ENCODE data around the gene MGST3.
"Not testable (repeated sequence)": the region's sequence is repeated elsewhere in the genome, so short reads cannot be mapped to it uniquely, and the experiment has no call there.

MGST3 gene

DNA sequence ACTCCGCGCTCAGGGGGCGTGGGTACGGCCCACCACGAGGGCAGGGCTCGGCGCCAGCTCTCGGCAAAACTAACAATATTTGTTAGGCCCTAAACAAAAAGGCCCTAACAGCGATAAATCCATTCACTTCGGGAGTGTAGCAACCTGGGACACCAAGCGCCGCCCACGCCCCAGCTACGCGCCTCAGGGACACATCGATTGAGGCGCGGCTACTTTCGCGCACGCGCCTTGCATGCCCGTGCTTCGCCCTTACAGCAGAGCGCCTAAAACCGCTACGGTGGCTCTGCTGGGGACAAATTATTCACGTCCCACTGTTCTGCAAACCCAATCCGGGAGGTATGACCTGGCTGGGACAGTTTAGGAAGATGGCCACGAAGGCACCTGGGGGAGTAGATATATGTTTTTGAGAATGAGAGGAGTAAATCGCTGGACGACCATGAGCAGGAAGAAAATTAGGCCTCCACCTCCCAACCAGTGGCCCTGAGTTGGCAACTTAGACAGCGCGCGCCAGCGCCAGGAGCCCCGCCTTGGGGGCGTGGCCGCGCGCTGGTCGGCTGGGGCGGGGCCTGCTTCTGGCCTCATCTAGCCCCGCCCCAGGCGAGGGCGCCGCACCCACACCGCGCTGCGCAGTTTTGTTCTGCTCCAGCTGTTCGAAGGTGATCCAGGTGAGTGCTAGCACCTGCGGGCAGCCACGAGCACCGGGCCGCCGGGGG lies at the start of gene MGST3:
MGST3 (plus strand) TSS at position 606 of the 713 bp plus-strand sequence. CDS start 18,614 bp downstream, outside the sequence.
- peak; percentile 91 for DNase-seq (ENCODE audit: low read depth)

DNA sequence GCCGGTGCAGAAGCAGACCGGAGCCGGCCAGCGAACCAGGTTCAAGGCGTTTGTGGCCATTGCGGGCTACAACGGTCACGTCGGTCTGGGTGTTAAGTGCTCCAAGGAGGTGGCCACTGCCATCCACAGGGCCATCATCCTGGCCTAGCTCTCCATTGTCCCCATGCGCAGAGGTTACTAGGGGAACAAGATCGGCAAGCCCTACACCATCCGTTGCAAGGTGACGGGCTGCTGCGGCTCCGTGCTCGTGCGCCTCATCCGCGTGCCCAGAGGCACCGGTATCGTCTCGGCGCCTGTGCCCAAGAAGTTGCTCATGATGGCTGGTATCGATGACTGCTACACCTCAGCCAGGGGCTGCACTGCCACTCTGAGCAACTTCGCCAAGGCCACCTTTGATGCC lies 49.1 kb upstream of the MGST3 start:
- no peak for DNase-seq (ENCODE audit: low read depth)

DNA sequence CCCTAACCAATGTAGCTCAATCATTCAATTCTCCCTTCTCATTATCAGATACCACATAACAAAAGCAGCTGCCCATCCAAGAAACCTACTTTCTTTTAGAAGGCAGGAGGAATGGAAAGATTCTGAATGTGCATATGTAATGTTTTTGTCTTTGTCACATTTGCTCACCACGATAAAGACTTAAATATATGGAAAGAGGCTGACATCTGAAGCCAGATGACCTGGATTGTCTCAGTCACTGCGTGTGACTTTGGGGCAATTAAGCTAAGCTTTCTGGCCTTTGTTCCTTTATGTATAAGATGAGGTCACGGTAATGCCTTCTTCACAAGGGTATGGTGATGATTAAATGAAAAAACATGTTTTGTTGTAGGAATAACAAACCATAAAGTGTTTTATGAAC lies 44.6 kb upstream of the MGST3 start:
- DNase-seq (ENCODE audit: low read depth) = no peak

DNA sequence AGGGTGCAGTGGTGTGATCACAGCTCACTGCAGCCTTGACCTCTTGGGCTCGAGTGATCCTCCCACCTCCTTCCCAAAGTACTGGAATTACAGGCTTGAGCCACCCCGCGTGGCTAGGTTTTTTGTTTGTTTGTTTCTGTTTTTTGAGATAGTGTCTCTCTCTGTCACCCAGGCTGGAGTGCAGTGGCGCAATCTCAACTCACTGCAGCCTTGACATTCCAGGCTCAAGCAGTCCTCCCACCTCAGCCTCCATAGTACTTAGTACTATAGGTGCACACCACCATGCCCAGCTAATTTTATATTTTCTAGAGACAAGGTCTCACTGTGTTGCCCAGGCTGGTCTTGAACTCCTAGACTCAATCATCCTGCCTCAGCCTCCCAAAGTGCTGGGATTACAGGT lies 39.6 kb upstream of the MGST3 start:
- not testable (repeated sequence) for DNase-seq (ENCODE audit: low read depth)

DNA sequence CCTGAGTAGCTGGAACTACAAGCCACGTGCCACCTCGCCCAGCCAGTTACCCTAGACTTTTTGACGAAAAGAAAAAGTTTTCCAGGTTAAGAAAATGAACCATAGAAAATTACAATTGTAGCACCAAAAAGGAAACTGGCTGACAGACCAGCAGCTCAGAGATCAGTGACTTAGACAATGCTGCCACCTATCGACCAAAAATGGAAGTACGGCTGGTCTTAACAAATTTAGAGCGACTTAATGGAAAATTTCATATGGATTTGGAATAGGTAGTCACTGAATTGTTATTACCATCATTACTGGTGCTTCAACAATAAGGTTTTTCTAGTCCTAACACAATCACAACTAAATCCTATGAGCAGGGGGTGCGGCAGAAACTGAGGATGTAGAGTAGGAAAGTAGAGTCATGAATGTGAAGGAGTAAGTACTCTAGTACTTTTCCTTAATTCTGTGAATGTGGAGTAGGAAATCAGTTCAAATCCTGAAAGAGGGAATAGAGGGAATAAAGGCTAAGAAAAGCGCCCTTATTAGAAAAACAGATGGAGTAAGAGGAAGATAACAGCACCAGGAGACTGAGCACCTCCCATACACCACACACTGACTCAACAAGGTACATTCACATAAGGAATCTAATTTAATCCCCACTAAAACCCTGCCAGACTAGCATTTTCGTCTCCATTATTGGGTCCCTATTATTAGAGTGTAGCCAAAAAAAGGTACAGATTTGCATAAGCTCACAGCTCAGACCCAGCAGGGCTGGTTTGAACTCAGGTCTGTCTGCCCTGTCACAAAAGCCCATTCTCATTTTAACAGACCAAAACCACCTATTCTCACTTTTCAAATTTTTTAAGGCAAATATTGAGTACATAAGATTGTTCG lies 37.9 kb upstream of the MGST3 start:
- peak; percentile 41 for DNase-seq (ENCODE audit: low read depth)

DNA sequence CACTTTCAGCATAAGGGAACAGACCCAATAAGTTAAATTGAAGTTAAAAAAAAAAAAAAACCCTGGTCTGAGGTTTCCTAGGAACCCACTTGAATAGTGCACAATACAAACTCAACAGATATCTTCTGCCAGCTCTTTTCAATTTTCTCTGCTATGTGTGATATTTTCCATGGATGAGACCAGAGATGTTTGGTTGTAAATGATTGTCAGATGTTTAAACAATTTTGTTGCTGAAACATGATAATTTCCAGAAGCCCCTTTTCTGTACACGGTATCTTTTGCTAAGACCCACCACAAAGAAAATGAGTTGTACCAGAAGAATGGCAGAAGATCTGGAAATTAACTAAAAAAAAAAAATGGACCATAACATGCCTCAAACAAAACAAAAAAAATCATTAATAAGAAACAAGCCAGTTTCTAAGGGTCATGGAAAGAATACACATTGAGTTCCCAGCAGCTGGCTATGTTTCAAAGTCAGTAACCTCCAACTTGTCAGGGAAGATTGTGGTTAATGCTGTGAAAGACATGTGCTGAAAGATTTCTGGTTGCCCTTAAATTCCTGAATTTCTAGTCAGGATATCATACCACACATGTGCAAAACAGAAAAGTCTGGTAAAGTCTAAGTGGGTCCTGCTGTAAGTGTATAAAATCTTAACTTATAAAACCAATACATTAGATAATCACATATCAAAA lies 35.6 kb upstream of the MGST3 start:
- DNase-seq (ENCODE audit: low read depth) = no peak

DNA sequence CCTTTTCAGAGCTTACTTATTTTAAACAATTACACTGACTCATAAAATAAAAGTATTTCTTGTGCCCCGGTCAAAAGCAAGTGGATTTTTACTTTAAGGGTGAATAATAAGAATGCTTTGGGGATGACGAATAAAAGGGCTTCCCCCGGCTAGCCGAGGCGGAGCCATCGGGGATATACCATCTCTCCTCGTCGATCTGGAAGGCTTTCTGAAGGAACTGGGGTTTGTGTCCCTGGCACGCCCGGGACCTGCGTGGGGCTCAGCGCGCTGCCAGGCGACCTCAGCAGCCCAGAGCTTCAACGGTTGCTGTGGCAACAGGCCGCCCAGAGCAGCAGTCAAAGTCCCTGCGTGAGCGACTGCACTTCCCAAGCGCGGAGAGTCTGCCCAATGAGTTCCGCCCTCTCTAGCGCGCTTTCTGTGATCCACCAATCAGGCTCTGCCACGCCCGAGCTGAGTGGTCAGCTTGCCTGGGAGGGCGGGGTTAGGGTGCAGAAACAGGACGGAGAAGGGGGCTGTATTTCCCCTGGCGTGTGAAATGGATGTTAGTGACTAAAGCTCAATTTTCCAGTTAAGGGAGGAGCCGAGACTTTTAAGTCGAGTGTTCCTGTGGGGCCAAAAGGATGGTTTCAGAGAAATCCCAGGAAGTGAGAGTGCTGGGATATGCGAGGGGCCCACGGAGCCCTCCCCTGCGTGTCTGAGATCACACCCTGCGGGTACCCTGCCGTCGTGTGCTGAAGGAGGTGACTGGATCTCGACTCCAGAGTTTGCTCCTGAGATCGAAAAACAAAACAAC lies 33.0 kb upstream of the MGST3 start:
- peak; percentile 90 for DNase-seq (ENCODE audit: low read depth)

DNA sequence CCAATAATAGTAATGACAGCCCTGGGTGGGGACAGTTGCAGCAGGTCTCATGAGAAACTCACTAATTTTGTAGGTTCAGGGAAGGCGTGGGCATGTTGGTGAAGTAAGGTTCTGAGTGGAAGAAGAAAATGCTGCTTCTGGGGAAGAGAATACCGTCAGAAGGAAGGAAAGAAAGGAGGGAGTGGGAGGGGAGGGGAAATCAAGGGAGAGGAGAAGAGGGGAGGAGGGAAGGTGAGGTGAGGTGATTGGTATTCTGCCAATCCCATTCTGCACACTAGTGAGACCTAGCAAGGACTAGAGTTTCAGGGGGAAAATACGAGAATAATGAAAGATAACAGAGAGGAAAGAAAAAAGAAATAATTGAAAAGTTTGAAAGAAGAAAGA lies 32.4 kb upstream of the MGST3 start:
- no peak for DNase-seq (ENCODE audit: low read depth)

DNA sequence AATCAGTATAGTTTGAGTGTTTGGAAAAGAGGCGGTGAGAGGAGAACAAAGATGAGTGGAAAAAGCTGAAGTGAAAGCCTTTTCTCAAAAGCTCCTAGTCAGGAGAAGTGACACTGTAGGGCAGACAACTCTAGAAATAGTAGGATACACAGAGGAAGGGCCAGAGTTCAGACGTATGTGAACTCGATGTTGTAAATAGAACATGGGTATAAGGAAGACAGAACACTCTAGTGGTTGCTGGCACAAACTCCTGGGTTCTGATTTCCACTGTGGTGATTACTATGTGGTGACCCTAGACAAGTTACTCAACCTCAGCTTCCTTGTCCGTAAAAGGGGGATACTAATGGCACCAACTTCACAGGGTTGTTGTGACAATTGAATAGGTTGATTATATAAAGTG lies 30.2 kb upstream of the MGST3 start:
- DNase-seq (ENCODE audit: low read depth) = no peak

DNA sequence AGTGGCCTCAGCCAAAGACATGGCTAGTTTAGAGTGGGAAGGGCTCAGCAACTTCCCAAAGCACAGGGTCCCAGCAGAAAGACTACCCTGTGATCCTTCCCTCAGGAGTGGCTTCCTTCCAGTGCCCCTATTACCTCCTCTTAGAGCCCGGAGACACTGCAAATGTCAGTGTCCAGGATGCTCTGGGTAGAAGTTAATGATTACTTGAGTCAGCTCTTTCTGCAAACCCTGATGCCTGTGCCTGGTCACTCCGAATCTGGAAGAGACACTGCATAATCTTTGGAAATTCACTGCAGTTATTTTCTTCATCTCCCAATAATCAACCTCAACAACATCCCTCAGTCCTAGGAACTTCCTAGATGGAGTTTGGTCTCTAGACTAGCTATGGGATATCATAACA lies 27.2 kb upstream of the MGST3 start:
- no peak for DNase-seq (ENCODE audit: low read depth)

DNA sequence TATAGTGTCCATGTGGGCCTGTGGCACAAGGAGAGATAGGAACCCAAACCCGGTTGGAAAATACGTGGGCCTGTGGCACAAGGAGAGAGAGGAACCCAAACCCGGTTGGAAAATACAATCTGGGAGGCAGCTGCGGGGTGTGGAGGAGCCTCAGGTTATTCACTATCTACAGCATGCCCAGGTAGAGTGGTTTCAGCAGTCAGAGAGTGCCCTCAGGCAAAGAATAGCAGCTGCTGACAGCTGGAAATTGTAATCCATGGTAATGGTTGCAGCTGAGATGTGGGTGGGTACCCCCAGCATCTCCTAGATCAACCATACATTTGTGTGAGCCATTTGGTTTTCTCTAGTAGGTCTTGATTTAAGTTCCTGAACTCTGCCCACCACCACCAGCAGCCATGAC lies 25.8 kb upstream of the MGST3 start:
- no peak for DNase-seq (ENCODE audit: low read depth)

DNA sequence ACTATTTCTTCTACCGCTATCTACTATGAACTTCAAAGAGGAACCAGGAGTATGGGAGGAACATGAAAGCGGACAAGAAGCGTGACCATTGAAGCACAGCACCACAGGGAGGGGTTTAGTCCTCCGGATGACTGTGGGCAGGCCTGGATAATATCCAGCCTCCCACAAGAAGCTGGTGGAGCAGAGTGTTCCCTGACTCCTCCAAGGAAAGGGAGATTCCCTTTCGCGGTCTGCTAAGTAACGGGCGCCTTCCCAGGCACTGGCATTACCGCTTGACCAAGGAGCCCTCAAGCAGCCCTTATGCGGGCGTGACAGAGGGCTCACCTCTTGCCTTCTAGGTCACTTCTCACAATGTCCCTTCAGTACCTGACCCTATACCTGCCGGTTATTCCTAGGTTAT lies 24.4 kb upstream of the MGST3 start:
- not testable (repeated sequence) for DNase-seq (ENCODE audit: low read depth)

DNA sequence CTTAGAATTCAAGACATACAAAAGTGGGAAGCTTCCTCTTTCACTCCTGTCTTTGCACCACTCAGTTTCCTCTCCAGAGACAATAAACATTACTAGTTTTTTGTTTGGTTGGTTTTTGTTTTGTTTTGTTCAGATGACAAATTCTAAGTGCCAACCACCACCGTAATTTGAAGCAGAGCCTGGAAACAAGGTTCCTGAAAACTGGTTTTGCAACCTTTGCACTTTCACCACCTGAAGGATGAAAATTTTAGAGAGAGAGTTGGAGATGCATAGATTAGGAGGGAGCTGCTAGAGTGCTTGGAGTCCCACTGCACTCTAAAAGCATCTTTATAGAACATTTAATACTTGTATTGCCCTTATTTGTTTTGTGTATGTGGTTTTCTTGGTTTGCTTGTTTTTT lies 20.2 kb upstream of the MGST3 start:
- no peak for DNase-seq (ENCODE audit: low read depth)

DNA sequence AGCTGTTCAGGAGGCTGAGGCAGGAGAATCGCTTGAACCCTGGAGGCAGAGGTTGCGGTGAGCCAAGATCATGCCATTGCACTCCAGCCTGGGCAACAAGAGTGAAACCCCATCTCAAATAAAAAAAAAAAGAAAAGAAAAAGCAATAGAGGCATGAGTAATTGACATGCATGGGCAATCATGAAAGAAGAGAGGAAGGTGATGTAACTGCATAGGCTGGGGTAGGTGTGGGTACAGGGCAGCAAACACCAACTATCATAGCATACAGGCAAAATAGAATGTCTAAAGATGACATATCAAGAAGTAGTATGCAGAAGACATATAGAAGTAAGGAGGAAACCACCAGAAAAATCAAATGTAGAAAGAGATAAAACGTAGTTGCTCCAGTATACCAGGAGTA lies 19.0 kb upstream of the MGST3 start:
- DNase-seq (ENCODE audit: low read depth) = no peak

DNA sequence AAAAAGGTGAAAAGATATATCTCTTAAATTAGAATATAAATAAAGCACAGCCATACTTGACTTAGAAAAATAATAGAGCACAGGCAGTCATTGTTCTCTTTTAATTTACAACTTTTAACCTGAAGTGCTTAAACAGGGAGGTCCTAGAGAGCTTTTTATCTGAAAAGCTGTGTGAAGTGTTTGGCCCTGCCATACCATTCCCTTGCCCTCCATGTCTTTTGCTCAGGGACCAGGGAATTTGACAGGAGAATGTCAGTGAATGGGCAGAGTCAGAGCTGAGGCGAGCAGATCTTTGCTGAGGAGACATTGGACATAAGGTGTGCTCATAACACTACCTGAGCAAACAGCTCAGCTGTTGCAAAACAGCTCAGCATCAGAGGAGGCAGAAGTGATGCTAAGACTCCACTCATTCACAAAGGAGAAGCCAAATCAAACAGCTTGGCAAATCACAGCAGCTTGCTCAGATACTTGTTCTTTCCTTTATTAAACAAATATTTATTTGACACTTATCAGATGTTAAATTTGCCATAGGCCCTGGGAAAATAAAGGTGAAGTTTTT lies 14.9 kb upstream of the MGST3 start:
- DNase-seq (ENCODE audit: low read depth) = no peak

DNA sequence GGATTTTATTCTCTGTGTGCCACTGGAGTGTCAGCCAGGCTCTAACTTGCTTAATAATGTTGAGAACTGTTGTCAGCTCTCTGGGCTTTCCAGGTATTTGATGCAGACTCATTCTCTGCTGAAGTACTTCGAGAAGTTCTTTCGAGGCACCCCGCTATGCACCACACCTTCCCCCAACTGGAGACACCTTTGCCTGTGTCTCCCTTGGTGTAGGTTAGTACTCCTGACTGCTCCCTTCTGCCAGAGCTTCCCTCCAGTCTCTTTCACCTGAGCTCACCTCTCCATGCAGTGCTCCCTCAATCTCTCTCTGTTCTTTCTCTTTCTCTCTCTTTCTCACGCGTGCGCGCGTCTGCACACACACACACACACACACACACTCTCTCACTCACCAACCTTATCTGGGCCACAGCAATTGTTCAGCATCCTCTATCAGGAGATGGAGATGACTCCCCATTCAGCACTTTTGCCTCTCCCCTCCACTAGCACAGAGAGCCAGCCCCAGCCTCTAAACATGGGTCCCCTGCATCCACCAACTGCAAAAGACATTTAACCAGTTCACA lies 14.0 kb upstream of the MGST3 start:
- no peak for DNase-seq (ENCODE audit: low read depth)

DNA sequence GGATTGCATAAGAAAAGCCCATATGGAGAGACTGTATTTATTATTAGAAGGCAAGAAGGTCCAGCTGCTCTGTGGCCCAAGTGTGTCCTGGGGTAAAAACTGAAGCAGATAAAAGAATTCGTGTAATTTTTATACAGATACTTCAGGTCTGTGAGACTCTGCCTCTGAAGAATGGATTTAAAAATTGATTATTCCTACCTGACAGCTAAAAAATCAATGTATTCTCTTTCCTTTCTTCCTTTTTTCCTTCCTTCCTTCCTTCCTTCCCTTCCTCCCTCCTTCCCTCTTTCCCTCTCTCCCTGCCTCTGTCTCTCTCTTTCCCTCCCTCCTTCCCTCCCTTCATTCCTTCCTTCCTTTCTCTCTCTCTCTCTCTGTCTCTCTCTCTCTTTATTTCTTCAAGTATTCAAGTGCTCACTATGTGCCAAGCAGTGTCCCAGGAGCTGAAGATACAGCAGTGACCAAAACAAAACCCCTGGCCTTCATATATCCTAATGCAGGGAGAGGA lies 11.3 kb upstream of the MGST3 start:
- DNase-seq (ENCODE audit: low read depth) = no peak

DNA sequence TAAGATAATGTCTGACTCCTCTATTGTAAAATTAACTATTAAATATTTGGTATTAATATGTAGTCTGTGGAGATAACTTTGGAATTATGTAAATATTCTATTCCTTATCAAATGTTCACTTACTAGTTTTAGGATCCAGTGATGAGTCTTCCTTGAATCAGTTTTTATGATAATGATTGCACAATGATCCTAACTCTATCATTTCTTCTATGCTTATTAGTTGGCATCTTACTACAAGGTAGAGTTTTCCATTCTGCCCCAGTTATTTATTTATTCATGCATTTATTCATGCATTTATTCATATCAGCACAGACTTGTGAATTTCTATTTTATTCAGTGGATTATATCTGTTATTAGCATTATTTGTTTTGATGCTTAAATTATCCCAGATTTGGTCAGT lies 7.4 kb upstream of the MGST3 start:
- DNase-seq (ENCODE audit: low read depth) = no peak

DNA sequence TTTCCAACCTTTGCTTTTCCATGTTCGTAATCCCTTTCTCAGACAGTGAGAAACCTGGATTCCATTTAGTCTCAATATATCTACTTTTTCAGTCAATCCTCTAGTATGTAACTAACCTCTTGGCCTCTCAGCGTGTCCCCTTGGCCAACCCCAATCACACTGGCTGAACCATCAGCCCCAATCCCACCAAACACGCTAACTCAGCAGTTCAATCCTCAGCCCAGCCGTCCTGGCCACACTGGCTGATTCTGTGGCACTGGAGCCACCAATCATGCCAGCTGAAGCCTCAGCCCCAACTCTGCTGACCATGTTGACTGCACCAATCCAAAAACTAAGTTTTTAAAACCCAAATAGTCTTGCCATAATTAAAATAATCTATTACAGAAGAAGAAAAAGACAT lies 6.6 kb upstream of the MGST3 start:
- no peak for DNase-seq (ENCODE audit: low read depth)

DNA sequence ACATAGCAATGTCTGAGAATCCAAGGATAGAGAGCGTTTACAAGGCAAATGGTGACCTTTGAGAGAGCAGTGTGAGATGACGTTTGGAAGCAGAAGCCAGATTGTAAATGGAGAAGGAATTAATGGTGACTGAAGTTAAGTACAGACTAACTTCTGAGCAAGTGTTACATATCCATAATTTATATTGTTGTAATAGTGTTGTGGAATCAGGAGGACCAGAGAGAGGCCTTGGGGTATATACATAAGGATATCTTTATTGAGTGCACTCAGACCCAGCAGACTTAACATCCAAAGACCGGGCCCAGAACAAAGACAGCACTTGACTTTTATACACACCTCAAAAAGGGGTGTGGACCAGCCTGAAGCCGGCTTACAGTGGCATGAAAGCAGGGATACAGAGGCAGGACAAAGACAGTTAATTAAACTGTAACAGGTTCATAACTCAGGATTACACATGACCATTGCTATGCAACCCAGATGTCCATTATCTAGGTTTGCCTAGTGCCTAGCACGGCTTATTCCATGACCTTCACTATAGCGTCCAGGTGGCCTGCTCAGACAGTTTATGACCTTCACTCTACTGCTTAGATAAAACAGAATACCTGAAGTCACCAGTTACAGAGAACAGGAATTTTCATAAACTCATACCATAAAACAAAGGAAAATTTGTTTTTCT lies 2.7 kb upstream of the MGST3 start:
- DNase-seq (ENCODE audit: low read depth) = no peak

DNA sequence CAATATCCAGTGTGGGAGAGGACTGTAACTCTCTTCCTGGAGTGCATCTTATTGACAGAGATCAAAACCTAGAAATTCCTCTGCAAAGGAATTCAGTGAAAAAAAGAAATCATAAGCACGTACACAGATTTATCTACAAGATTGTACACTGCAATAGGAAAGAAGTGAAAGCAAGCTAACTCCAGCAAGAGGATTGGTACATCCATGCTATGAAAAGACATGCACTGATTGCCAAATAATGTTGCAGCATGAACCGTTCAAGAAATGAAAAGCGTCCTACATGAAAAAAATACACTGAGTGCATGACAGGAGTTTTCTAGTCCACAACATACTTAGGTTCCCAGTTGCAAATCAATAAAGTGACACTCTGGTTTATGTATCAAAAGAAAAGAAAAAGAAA lies 1.9 kb upstream of the MGST3 start:
- DNase-seq (ENCODE audit: low read depth) = no peak

Data from stimulated activated CD8-positive, alpha-beta memory T cell treated with anti-CD3 and anti-CD28 coated beads, Interleukin-12 subunit alpha, Interleukin-12 subunit beta, amount 100 ng/mL, for 4 hours (primary cell).